GM19099 (cell line): Measurements from ENCODE around the gene TDRD7.

Experiments used
- POLR2A ChIP-seq: IDR thresholded peaks from 3 replicates; pipeline ENCODE4 v1.6.1; 2011; ENCODE audit warnings: low read depth; ENCODE audit not compliant: insufficient read length; ENCODE audit errors: extremely low read depth

Gene TDRD7

GRCh38 chr9:97535771-97536170, 123.9 kb downstream of the TDRD7 start:
- TF ChIP-seq POLR2A, result no peak

- TF ChIP-seq POLR2A, result no peak
These were observed 124.6 kb downstream of the TDRD7 start for GRCh38 chr9:97536480-97536879.

- TF ChIP-seq POLR2A, result no peak
These were observed 131.7 kb downstream of the TDRD7 start for GRCh38 chr9:97543561-97543960.

- no peak for TF ChIP-seq POLR2A
These were observed 133.6 kb downstream of the TDRD7 start for GRCh38 chr9:97545486-97545885.
